ENCODE measurements around the gene IL17F. TPM values are rescaled to one million over a fixed set of nuclear protein-coding genes. Genes with fewer than 3 reads are reported as not detected.

IL17F gene
- total and polyA plus RNA-seq, 9 donors: not detected

DNA sequence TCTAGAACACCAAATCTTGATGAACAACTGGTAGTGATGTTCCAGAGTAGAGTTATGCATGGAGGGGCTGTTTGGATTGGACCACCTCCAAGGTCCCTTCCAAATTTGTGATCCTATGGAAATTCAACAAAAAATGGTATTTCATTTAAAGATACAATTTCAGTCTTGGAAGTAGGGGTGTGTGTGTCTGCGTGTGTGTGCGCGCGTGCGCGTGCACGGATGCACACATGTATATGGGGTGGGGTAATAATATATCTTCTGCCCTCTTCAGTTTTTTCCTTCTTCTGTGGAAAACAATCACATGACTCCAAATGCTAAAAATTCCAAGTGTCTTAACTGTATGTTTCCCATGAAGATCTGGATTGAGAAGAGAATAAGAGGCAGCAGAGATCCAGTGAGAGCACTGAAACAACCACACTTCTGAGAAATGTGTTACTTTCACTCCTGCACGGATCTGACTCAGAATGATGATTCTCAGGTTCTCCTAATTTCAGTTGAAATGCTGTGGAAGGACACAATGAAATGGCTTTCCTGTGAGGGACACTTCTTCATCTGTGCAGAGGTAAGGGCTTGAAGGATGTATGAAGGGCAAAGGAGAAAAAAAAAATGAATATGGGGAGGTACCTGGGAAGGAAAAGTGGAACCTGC, 10.6 kb upstream of the IL17F start:
- TF ChIP-seq EP300 (IDR thresholded peaks at IDR 0.05): no peak
- TF ChIP-seq POLR2A (IDR thresholded peaks at IDR 0.05): no peak
- TF ChIP-seq, protein P1, sequence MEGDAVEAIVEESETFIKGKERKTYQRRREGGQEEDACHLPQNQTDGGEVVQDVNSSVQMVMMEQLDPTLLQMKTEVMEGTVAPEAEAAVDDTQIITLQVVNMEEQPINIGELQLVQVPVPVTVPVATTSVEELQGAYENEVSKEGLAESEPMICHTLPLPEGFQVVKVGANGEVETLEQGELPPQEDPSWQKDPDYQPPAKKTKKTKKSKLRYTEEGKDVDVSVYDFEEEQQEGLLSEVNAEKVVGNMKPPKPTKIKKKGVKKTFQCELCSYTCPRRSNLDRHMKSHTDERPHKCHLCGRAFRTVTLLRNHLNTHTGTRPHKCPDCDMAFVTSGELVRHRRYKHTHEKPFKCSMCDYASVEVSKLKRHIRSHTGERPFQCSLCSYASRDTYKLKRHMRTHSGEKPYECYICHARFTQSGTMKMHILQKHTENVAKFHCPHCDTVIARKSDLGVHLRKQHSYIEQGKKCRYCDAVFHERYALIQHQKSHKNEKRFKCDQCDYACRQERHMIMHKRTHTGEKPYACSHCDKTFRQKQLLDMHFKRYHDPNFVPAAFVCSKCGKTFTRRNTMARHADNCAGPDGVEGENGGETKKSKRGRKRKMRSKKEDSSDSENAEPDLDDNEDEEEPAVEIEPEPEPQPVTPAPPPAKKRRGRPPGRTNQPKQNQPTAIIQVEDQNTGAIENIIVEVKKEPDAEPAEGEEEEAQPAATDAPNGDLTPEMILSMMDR (IDR thresholded peaks at IDR 0.05): no peak
- Histone ChIP-seq H3K4me1 (ENCODE audit: insufficient read depth) (no peaks in the 10 kb centered on the region), H3K9me3 (no peaks in the 10 kb centered on the region), H3K27me3 (no peaks in the 10 kb centered on the region), H3K27ac (no peak overlapping the region), H3K4me3 (no peak overlapping the region), H3K36me3 (no peaks in the 10 kb centered on the region)
- intact Hi-C loops (cut with DNase I): no loop called here
- 94 to 95% (median 94%) methylated on average over 8 of the region's 8 CpGs for WGBS, 3 donors
- DNase-seq: no peak

- no peak for DNase-seq
- H3K9me3 ChIP-seq: no peaks in the 10 kb centered on the region
- 43 to 55% (median 44%) methylated on average over 9 of the region's 9 CpGs for whole genome bisulfite sequencing, 3 donors
- H3K4me1 ChIP-seq (ENCODE audit: insufficient read depth): no peaks in the 10 kb centered on the region
- H3K36me3 ChIP-seq: no peaks in the 10 kb centered on the region
- H3K27ac ChIP-seq: no peak overlapping the region
- intact Hi-C loops (cut with DNase I): no loop called here
- no peaks in the 10 kb centered on the region for H3K27me3 ChIP-seq
- TF ChIP-seq, protein P1 (IDR thresholded peaks at IDR 0.05): no peak
- TF ChIP-seq POLR2A (IDR thresholded peaks at IDR 0.05): no peak
- no peak overlapping the region for H3K4me3 ChIP-seq
These were observed 9.2 kb upstream of the IL17F start for GRCh38 chr6:52253494-52253893.

DNA sequence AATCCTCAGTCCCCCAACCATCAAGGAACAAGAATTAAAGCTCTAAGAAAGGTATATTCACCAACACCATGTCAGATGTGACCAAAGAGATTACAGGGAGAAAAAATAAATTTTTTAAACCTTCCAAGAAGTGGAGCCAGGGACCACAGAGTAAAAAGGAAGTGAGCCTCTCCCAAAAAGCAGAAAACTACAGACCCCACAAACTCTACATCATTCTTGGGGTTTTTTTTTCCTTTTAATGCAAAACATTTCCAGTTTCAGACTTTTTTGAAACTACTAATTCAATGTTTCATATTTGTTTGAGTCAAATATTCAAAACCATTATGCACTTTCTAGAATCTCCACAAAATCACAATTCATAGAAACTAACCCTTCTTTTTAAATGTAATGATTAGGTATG, 6.8 kb upstream of the IL17F start:
- Histone ChIP-seq H3K4me1 (ENCODE audit: insufficient read depth) (no peaks in the 10 kb centered on the region), H3K9me3 (no peaks in the 10 kb centered on the region), H3K4me3 (no peak overlapping the region), H3K27me3 (no peaks in the 10 kb centered on the region), H3K36me3 (no peaks in the 10 kb centered on the region), H3K27ac (no peak overlapping the region)
- no peak for DNase-seq
- TF ChIP-seq EP300 (IDR thresholded peaks at IDR 0.05) (no peak), POLR2A (IDR thresholded peaks at IDR 0.05) (no peak)
- TF ChIP-seq, protein P1 (IDR thresholded peaks at IDR 0.05): no peak
- intact Hi-C loops (cut with DNase I): no loop called here

DNA sequence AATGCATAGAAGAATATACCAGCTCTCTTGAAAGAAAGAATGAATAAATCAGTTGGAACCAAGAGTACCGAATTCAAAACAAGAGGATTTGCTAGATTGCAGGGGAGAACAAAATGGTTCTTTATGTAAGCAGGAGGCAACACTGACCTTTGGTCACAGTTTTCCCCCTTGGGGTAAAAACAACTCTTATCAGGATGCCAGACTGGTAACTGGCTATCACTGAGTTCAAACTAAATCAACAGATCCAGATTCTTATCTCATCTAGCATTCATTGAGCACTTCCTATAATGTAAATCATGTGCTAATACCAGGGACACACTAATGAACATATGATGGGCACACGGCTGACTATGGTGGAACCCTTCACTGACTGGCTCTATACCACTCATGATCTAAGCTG, 4.8 kb upstream of the IL17F start:
- H3K27ac ChIP-seq: no peak overlapping the region
- no peaks in the 10 kb centered on the region for H3K27me3 ChIP-seq
- TF ChIP-seq, protein P1 (IDR thresholded peaks at IDR 0.05): no peak
- TF ChIP-seq EP300 (IDR thresholded peaks at IDR 0.05) (no peak), POLR2A (IDR thresholded peaks at IDR 0.05) (no peak)
- WGBS, 3 donors: 84 to 90% (median 88%) methylated on average over 2 of the region's 2 CpGs
- intact Hi-C loops (cut with DNase I): no loop called here
- no peak overlapping the region for H3K4me3 ChIP-seq
- no peaks in the 10 kb centered on the region for H3K36me3 ChIP-seq
- no peaks in the 10 kb centered on the region for H3K4me1 ChIP-seq (ENCODE audit: insufficient read depth)
- H3K9me3 ChIP-seq: no peaks in the 10 kb centered on the region
- no peak for DNase-seq

All from ovary (tissue), 9 donors.